Keratinocyte (primary cell): ENCODE data around the gene CCDC171.

Source experiments
- CTCF ChIP-seq, 3 experiments: IDR thresholded peaks in 1 of 3; conservative IDR thresholded peaks in 1 of 3; optimal IDR thresholded peaks in 1 of 3; 2 replicates in 2 of 3; 3 replicates in 1 of 3; pipeline versions ENCODE3 to v1.5.1; 2011; ENCODE audit warnings: low read length in 3 of 3, mild to moderate bottlenecking in 3 of 3, moderate library complexity in 2 of 3, control low read depth in 1 of 3, inconsistent platforms in 1 of 3; ENCODE audit not compliant: insufficient read depth in 2 of 3; ENCODE audit errors: extremely low read depth in 1 of 3
- EZH2 ChIP-seq: IDR thresholded peaks from one replicate; pipeline ENCODE4 v1.6.1; 2012; ENCODE audit warnings: inconsistent platforms, mild to moderate bottlenecking, low read length, moderate library complexity

GRCh38 chr9:15512889-15513288 lies 40.0 kb upstream of the CCDC171 start:
- no peak for TF ChIP-seq CTCF (optimal IDR thresholded peaks at IDR 0.05 in 1 of 3, IDR thresholded peaks at IDR 0.05 in 1 of 3, conservative IDR thresholded peaks at IDR 0.05 in 1 of 3; ENCODE audit: extremely low read depth in 1 of 3, insufficient read depth in 2 of 3, low read length in 3 of 3)
- no peak for TF ChIP-seq EZH2
